NCI-H510A (cell line): ENCODE measurements around the gene APBA2.

Experiments
- DNase-seq: peaks from one replicate; lab custom pipeline; 2025; lab: John Stamatoyannopoulos, UW

Gene APBA2

DNA sequence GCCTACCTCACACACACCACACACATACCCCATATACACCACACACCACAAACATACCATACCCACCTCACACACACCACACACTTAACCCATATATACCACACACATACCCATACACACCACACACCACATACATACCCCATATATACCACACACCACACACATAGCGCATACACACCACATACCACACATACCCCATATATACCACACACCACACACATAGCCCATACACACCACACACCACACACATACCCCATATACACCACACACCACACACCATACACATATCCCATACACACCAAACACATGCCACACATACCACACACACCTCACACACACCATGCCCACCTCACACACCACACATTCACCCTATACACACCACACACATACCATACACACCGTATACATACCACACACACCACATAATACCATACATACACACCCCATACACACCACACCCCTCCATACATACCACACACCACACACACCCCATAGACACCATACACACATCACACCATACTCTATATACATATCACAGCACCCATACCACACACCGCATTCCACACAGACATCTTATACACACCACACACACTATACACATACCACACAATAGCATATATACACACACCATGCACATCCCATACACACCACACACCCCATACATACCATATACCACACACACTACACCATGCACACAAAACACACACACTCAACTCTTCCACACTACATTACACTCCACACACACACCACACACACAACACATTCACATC, 29.5 kb downstream of the APBA2 start:
- no peak for DNase-seq

DNA sequence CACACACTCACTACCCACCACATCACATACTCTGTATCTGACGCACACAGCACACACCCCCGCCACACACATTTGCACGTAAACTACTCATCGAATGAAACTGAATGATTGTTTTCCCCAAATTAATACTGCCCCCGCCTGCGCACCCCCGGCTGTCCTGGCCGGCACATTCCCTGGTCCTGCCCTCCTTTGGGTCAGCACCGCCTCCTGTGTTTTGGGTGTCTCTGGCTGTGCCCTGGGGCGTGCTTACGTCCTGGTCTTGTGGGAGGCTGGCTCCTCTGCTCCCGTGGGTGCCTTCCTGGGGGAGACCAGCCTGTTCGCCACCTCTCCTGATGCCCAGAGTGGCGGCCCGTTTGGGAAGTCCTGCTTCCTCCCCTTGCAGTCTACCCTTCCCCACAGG, 30.2 kb downstream of the APBA2 start:
- no peak for DNase-seq

DNA sequence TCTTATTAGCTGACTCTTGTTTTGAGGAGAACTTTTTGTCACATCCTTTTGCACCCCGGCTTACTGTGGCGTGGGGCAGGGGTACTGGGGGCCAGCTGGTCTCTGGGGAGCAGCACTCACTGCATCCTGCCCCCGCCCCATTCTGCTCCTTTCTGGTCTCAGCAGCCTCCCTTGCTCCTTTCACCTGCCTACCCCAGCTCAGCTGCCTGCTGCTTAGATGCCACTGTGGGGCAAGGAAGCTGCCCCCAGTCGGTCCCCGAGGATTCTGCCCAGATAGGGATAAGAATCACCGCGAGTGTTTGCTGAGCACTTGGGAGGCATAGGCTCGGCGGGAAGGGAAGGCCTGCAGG, 32.0 kb downstream of the APBA2 start:
- DNase-seq: no peak

DNA sequence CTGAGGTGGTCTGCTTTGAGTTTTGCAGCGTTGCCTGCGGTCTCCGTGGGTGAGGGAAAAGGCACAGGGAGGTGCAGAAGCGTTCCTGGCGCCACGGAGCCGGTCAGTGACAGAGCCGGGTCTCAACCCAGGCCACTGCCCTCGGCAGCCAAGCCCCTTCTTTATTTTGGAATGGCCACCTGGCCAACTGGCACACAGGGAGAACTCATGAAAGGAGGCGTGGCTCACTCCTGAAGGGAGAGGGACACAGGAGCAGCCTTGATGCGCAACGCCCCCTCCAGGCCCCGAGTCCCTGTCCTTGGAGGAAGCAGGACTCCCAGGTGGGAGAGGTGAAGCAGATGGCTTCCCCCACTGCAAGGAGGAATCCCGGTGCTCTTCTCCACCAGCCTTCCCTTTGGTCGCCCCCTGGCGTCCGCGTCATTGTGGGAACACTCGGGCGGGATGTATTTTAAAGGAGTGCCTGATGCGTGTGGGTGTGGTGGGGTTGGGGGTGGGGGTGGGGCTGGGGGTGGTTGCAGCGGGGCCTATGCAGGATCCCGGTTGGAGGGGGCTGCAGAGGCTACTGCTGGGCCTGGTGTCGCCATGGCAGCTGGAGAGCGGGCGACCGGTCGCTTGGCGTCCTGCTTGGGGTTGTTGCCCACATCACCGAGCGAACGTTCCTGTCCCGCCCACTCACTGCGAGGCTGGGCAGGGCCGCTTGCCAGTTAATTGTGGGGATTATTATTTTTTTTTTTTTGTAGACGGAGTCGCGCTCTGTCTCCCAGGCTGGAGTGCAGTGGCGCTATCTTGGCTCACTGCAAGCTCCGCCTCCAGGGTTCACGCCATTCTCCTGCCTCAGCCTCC, 32.6 kb downstream of the APBA2 start:
- peak; percentile 76 for DNase-seq

DNA sequence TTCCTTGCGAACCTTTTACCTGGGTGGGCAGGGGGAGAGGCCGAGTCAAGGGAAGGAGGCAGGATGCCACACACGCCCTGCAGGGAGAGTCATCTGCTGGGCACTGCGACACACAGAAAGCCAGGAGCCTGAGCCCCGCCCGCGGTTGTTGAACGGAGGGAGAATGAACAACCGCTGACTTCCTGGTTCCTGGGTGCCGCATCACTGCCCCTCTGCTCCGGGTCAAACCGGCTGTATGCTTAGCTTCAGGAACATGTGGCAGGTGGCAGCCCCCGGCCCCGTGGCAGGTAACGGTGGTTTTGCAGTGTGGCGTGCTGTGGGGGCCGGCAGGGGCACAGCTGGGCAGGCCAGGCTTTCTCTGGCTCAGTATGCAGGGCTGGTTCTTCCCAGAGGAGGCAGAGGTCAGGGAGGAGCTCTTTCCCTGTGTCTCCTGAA, 33.4 kb downstream of the APBA2 start:
- peak; percentile 57 for DNase-seq

DNA sequence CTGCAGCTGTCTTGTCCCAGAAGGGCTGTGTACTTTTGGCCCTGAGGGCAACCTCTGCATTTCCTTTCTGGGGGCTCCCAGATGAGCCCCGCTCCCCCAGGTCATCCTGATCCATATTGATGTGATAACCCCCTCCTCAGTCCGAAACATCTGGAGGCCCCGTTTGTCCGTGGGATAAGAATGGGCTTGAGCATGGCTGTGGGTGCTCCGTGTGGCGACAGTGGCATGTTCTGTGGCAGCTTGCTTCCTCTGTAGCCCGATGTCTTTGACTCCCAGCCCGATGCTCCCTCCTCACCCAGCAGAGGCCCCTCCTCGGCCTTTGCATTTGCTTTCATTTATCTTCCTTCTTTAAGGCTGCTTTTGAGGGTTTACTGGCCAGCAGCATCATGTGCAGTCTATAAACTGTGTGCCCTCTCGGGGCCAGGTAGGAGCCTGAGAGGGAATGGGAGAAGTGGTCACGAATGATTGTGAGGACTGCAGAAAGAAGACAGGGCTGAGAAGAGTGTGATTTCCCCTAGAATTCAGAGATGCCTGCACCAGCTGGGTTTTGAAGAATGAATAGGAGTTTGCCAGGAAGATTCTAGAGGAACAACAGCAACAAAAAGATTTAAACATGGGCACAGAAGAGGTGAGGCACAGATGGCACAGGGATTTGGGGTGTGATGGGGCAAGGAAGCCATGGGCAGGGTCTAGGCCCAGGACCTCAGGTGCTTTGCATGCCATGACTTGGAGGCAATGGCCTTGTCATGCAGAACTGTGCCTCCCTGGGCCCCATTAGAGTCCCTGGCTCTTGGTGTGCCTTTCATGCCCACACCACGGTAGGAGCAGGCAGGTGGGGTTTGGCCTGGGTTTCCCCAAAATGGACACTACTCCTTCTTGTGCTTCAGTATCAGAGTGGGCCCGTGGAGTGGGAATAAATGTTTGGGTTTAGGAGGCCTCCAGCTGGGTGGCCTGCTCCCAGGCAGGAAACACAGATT, 34.2 kb downstream of the APBA2 start:
- no peak for DNase-seq

DNA sequence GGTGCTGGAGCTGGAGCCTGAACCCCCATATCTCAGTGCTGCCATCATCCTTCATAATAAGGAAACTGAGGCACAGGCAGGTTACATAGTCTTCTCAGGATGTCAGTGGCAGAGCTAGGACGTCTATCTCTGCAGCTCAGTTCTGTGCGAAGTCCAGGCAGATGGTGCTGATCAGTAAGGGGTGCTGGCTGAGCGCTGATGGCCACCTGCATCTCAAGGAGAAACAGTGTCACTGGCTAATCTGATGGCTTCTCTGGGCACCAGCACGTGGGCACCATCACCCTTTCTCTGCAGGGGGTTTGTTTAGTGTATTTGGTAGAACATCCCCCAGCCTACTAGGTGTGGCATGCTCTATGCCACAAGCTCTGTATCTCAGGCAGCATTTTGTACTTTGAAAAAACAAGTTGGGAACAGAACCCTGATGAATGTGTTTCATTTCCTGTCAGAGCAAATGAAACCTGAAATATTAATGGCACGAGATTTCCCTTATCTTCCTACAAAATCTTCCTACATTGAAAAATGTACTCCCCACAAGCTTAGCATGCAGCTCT, 35.1 kb downstream of the APBA2 start:
- DNase-seq: no peak

DNA sequence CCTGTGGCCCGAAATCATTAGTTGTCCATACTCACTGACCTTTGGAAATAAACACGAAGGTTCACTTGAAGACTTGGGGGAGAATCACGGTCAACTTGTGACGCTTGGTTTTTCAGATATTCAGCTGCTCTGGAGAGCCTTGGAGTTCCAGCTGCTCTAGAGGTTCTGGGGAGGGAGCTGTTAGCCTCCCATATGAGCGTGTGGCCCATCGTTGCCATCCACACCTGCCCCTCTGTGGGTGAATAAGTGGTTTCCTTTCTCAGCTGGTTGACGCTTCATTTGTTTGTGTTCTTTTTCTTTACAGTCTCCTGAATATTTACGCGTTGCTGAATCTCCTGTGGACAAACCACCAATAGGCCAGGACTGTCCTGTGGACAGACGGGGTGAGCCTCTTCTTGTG, 35.6 kb downstream of the APBA2 start:
- no peak for DNase-seq

DNA sequence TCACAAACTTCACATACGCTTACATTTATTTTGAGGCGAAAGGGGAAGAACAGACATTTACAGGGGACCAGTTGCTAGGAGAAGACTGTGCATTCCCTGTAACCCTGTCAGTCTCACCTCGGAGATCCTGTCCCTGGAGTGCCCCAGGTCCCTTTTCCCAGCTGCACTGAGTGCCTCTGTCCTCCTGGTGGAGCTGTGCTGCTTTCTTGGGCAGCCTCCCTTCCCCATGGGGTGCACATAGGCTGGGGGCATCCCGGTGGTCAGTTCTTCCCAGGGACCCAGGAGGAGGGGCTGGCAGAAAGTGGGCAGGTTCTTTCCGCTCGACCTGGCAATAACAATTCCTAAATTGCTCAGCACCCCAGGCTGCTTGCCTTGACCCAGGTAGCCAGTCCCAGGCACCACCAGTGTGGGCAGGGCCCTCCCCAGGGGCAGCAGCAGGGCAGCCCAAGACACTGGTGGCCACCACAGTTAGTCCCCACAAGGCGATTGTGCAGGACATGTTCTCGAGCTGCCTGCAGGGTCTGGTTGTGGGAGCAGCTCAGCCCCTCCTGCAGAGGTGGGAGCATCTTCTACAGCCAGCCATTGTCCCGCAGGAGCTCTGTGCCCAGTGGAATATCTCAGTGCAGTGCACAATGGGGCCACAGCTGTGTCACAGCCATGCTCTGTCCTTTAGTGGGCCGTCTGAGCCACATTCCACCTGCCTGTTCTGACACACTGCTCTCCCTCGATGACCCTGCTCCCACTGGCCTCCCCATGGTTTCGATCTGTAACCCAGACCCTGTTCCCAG, 36.3 kb downstream of the APBA2 start:
- DNase-seq: no peak

DNA sequence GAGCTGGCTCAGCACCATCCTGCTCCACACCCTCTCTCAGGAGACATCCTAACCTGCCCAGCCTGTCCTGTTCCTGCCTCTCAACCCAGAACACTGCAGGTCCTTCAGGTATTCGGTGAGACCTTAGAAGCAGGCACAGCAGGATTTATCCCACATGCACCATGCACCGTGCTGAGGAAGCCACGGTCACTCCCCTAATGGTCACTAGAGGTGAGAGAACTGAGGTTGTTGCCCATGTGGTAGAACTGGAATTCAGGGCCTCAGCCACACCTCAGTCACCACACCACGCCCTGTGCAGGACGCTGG, 36.9 kb downstream of the APBA2 start:
- DNase-seq: no peak

DNA sequence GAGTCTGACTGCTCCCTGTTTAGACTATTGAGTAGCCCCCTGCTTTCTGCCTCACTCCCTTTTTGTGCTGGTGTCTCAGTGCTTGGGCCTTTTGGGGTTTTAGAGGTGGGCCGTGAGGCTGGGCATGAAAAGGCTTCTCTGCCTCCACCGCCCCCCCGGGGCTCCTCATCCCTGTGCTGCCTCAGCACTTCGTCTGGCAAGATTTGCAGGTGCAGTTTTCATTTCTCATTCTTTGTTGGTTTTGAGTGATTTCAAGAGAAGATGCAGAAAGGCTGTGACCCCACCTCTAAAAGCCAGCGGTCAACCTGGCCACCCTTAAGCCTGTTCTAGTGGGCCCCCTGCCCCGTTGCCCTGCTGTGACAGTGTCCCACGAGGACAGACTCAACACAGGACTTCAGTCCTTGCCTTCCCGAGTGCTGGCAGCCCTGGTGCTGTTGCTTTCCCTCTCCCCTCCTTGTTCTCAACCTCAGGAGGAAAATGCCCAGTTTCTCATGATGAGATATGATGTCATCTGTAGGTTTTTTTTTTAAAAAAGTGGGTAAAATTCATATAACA, 38.0 kb downstream of the APBA2 start:
- no peak for DNase-seq

DNA sequence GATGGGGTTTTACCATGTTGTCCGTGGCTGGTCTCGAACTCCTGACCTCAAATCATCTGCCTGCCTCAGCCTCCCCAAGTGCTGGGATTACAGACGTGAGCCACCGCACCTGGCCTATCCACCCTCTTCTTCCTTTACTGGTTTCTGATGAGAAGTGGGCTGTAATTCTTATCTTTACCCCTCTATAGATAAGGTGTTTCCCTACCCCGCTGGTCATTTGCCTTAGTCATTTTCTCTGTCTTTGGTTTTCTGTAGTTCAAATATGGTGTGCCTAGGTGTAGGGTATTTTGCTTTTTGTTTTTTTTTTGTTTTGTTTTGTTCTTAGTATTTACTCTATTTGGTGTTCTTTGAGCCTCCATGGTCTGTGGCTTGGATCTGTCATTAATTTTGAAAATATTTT, 41.3 kb downstream of the APBA2 start:
- DNase-seq: no peak

DNA sequence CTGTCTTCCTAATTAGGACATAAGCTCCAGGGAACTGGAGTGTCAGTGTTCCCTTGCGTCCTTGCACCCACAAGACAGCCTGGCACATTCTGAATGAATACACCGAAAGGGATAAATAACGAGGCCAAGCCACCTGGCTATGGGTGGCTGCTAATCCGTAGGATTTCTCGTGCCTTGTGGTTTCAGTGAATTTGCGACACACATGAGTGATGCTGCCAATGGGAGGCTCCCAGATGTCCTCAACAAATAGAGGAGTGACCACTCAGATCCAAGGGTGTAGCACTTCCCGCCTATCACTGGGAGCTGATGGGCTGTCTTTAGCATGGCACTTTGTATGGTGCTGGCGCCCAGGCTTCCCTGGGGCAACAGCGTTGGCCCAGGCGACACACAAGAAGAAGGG, 43.4 kb downstream of the APBA2 start:
- DNase-seq: no peak

DNA sequence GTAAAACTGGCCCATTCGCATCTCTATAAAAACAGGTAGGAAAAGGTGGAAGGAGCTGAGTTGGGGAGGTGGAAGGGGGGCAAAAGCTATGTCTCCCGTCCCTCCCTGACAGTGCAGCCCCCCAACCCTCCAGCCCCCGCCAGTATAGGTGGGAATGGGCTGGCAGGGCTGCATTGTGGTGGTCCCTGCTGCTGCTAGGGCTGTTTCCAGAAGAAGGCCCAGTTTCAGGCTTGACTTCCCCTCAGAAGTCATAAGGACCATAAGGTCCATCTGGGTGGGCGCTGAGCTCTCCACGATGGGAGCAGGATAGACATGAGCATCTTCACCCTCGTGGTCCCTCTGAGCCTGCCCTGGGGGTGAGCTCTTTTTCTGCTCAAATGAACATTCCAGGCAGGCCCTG, 44.2 kb downstream of the APBA2 start:
- no peak for DNase-seq

DNA sequence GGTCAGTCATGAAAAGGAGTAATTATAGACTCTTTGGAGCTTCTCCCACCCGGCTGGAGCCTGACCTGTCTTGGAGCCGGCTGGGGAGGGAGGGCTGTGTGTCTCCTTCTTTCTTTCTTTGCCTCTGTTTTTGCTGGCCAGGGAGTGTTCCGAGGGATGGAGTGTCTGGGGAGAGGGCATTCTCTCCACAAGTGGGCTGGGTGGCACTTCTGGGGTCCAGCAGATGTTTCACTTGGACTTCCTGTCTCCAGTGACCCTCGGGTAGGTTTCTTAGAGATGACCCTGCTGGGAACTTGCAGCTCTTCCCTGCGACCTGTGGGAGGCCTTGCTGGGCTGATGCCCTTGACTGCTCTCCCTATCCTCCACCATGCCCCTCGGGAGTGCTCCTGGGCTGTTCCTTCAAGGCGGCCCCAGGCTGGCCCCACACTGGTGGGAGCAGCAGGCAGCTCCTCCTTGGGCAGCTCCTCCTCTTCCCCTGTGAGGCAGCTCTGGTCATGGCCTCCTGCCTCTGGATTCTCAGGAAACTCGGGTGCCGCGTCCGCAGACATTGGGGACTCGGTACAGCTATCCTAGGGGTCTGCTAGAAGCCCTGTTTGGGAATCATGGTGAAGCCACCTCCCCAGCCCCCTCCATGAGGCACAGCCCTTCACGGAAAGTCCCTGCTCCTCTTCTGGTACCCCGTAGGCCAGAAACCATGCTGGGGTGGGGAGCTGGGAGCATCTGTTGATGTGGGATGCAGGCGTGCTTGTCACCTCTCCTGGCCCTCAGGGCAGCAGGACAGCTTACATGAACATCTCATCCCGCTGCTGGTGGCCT, 44.9 kb downstream of the APBA2 start:
- DNase-seq: no peak

DNA sequence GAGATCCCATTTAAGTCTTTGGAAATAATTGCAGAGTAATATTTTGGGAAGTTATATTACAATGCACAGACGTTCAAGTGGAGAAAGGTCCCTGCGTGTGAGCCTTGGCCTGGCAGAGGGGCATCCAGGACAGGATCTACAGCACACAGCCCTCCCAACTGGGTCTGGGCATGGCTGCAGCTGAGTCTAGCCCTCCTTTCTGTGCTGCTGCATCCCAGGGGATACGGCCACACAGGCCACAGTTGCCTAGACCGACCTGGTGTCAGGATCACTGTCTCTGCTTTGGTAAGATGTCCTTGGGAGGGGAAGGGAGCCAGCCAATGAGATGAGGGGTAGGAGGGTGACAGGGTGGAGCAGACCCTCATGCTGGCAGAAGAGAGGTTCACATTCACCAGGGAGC, 46.1 kb downstream of the APBA2 start:
- DNase-seq: no peak

DNA sequence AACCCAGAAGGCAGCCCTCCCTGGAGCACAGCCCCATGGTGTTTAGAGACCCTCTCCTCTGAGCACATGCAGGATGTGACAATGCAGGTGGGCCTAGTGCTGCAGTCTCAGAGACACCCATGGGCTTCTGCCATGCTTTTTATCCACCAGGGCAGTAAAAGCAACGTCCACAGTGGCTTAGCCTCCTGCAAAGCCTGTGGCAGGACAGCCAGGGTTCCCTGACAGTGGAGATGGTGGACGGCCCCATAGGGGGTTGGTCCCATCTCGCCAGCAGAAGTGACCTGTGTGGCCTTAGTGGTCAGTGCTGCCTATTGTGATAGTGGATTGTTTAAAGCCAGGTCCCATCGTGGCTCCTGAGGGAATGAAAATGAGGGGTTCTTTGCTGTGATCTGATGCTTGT, 46.6 kb downstream of the APBA2 start:
- DNase-seq: no peak

DNA sequence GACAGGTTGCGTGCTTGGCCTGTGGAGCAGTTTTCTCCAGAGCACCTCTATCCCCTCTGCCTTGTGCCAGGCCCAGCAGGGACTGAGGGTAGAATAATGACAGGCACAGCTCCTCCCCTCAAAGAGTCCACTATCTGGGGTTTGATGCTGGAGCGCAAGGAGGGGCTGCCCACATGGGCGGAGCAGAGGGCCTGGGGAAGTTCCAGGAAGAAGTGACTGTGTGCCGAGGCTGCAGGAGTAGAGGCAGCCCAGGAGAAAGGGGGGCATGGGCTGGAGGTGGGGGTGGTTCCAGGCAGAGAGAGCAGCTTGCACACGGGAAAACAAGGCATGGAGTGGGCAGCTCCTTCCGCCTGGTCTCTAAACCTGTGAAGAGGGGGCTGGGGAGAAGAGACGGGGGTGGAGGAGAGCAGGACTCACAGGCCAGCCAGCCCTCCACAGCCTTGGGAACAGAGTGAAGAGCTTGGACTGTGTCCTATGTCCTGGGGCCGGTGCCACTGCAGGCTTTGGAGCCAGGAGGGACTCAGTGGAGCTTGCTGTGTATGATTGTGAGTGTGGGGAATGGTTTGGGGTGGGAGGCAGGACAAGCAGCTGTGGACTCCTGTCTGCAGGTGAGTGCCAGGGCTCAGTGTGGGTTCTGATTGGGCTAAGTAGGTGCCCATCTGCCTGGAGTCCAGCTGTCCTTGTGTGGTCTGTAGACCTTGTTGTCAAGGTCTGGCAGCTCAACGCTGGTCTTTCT, 48.1 kb downstream of the APBA2 start:
- no peak for DNase-seq

DNA sequence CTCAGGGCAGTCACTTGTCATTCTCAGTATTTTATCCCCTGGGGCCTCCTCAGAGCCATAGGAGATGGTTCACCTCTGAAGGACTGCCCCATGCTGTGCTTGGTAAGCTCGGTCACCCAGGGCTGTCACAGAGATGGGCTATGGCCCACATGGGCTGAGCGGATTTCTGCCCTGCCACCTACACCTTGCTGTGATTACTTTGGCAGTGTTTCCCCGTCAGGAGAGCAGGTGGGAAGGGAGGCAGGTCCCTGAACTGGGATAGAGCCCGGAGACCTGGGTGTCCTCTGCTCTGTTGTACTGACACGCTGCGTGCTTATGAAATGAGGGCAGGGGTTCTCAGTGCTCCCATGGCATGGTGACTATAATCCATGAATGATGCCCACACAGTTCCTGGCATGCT, 48.9 kb downstream of the APBA2 start:
- DNase-seq: no peak

DNA sequence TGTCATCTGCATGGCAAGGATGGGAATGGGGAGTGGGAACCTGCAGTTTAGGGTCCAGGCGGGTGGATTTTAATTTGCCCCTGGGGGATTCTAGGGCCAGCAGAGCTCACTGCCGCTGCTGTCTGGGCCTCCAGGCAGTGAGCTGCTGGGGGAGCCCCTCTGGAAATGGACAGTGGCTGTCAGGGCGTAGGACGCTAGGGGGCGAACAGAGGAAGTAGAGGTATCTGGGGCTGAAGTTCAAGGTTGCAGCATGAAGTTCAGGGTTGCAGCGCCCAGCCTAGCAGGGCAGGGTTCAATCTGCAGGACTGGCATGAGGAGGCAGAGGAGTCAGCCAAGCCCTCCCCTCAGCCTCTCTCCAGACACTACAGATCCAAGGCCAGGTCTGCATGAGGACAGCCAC, 49.5 kb downstream of the APBA2 start:
- DNase-seq: no peak
